Retinal pigment epithelial cell (primary cell): ENCODE measurements around the gene ABHD16A.

Experiments used
- DNase-seq: peaks from one replicate; pipeline ENCODE4 v3.0.0-alpha.2; 2010; ENCODE audit warnings: low read depth
- H3K4me3 ChIP-seq: 2 replicates; pipeline ENCODE4 v1.5.1; 2011; ENCODE audit warnings: mild to moderate bottlenecking, low read length, control low read depth, moderate library complexity
- TF ChIP-seq, protein P1 (sequence below): conservative IDR thresholded peaks from 2 replicates; pipeline ENCODE4 v1.5.1; 2011; ENCODE audit warnings: low read depth, low read length, control low read depth, inconsistent platforms

Gene ABHD16A

GRCh38 chr6:31676904-31677303 lies 26.2 kb downstream of the ABHD16A start:
- no peak for DNase-seq
- TF ChIP-seq, protein P1, sequence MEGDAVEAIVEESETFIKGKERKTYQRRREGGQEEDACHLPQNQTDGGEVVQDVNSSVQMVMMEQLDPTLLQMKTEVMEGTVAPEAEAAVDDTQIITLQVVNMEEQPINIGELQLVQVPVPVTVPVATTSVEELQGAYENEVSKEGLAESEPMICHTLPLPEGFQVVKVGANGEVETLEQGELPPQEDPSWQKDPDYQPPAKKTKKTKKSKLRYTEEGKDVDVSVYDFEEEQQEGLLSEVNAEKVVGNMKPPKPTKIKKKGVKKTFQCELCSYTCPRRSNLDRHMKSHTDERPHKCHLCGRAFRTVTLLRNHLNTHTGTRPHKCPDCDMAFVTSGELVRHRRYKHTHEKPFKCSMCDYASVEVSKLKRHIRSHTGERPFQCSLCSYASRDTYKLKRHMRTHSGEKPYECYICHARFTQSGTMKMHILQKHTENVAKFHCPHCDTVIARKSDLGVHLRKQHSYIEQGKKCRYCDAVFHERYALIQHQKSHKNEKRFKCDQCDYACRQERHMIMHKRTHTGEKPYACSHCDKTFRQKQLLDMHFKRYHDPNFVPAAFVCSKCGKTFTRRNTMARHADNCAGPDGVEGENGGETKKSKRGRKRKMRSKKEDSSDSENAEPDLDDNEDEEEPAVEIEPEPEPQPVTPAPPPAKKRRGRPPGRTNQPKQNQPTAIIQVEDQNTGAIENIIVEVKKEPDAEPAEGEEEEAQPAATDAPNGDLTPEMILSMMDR = no peak
- no peak overlapping the region for H3K4me3 ChIP-seq

DNA sequence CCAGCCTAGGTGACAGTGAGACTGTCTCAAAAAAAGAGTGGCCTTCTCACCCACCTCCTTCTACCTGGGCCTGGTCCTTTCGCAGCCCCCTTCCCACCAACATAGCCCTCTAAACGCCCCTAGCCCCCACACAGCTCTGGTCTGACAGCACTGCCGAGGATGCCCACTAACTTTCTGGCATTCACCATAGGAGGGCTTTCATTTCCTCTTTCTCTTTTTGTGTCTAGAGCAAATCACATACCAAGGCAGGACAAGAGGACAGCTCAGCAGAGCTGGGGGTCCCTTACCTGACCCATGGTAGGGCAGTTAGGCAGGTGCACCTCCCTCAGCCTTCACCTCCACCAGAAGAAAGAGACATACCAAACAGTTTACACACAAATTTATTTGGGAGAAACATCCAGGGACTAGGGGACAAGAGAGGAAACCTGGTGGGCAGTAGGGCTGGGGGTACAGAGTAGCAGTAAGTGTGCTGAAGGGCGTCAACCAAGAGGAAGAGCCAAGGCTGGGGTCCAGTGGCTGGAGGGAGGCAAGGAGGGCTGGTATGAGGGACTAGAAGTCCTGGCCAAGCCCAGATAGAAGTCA lies 26.7 kb downstream of the ABHD16A start:
- no peak for DNase-seq
- TF ChIP-seq, protein P1 = no peak
- no peak overlapping the region for H3K4me3 ChIP-seq

- TF ChIP-seq, protein P1 = no peak
- H3K4me3 ChIP-seq = no peak within 1 kb of the TSS
- DNase-seq = no peak
Observed at GRCh38 chr6:31669676-31670075, 33.4 kb downstream of the ABHD16A start, which contains the start of gene LY6G5B. TSS of gene LY6G5B (plus strand) at chr6:31669976. CDS start at chr6:31670951, 975 bp downstream.

DNA sequence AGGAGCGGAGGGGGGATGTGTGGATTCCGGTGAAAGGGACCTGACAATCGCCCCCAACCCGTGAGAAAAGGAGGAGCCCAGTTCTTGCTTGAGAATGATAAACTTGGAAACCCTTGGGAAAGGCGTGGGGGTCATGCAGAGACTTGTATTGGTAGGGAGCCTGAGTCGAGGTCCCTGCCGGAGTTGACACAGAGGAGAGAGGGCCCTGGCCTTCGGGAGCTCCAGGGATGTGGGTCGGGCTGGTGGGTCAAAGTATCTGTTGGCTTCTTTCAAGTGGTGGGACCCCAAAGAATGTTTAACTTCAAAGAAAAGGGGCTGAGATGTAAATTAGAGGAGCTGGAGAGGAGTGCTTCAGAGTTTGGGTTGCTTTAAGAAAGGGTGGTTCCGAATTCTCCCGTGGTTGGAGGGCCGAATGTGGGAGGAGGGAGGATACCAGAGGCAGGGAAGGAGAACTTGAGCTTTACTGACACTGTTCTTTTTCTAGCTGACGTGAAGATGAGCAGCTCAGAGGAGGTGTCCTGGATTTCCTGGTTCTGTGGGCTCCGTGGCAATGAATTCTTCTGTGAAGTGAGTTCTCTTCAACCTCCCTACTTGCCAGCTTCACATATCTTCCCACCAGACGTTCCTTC lies 36.7 kb downstream of the ABHD16A start:
- TF ChIP-seq, protein P1 = no peak
- peak overlapping the region; percentile 94 for H3K4me3 ChIP-seq
- no peak for DNase-seq

DNA sequence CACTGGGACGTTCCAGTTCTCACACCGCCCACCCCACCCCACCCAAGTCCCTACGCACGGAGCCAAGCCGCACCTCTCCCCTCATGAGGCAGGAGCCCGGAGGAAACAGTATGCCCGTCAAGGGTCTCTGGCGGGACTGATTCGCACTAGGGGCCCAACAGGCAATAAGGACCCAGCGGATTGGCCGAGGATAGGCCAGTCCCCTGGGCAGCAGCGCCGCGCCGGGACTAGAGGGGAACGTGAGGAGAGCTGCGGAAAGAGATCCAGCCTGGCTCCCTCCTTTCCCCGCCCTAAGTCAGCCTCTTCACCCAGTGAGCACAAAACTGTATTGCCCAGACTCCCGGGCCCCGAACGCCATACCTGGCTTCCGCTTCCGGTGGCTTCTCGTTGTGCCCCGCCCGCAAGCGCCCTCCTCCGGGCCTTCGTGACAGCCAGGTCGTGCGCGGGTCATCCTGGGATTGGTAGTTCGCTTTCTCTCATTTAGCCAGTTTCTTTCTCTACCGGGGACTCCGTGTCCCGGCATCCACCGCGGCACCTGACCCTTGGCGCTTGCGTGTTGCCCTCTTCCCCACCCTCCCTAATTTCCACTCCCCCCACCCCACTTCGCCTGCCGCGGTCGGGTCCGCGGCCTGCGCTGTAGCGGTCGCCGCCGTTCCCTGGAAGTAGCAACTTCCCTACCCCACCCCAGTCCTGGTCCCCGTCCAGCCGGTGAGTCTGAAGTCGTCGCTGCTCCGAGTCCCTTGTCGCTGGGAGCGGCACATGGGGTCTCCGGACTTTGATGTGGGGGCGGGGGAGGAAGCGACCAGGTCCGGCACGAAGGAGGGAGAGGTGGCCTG lies 37.4 kb downstream of the ABHD16A start, which contains the start of gene CSNK2B:
Gene CSNK2B (plus strand): TSS at position 580 of the 836 bp plus-strand sequence. CDS start 752 bp downstream, outside the sequence.
- peak within 1 kb of the TSS; percentile 94 for H3K4me3 ChIP-seq
- TF ChIP-seq, protein P1 = peak; percentile 15
- DNase-seq = peak; percentile 91

DNA sequence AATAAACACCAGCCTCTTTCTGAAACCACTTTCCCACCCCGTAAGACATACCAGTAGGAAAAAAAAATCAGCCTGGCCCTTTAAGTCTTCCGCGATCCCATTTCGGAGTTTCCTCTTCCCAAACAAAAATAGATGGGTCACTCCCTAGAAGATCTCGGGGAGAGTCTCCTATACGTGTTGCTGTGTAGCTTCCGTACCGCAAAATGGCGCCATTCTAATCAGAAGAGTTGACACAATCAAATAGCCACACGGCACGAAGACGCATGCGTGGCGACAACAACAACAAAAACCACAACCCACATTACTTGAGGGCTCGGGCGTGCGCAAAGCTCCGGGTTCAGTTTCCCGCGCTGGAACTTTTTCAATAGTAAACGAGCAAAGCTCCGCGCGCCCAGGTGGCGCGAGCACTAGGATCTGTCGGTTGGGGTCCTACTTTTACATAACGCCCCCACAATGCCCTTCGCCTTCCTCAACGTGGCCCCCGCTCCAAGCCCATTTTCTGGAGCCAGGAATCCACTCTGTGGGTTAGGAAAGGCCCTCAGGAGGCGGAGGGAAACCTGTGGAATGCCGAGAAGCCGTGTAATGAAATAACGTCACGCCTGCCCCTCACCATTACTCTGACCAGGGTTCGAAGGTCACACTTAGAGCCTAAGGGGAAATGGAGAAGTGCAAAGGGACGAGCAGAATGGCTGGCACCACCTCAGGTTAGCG lies 38.2 kb downstream of the ABHD16A start, which contains the start of gene GPANK1:
Gene GPANK1 (minus strand): TSS at position 208 of the 711 bp plus-strand sequence. CDS start 519 bp downstream, outside the sequence.
- H3K4me3 ChIP-seq = peak within 1 kb of the TSS; percentile 94
- DNase-seq = peak; percentile 70
- TF ChIP-seq, protein P1 = no peak
